NCI-H345 (cell line): ENCODE measurements around the gene MS4A6E.
"Not testable (repeated sequence)": the region's sequence is repeated elsewhere in the genome, so short reads cannot be mapped to it uniquely, and the experiment has no call there.

Experiments
- DNase-seq: peaks from one replicate; lab custom pipeline; 2025; lab: John Stamatoyannopoulos, UW

MS4A6E gene

GRCh38 chr11:60336767-60337391 is 9.8 kb downstream of the MS4A6E start:
- no peak for DNase-seq

- DNase-seq: no peak
Observed at GRCh38 chr11:60338053-60338452, 11.0 kb downstream of the MS4A6E start.

- DNase-seq: no peak
Observed at GRCh38 chr11:60339356-60339755, 12.3 kb downstream of the MS4A6E start.

GRCh38 chr11:60343094-60343704 is 16.1 kb downstream of the MS4A6E start:
- no peak for DNase-seq

GRCh38 chr11:60344146-60344545 is 17.1 kb downstream of the MS4A6E start:
- no peak for DNase-seq

- no peak for DNase-seq
Observed at GRCh38 chr11:60345489-60345888, 18.4 kb downstream of the MS4A6E start.

- DNase-seq: no peak
Observed at GRCh38 chr11:60347084-60347797, 20.2 kb downstream of the MS4A6E start.

GRCh38 chr11:60348116-60348515 is 21.1 kb downstream of the MS4A6E start:
- DNase-seq: no peak

- no peak for DNase-seq
Observed at GRCh38 chr11:60349990-60350389, 22.9 kb downstream of the MS4A6E start.

- DNase-seq: no peak
Observed at GRCh38 chr11:60357771-60358170, 30.7 kb downstream of the MS4A6E start.

GRCh38 chr11:60360621-60361020 is 33.6 kb downstream of the MS4A6E start:
- no peak for DNase-seq

GRCh38 chr11:60362241-60362640 is 35.2 kb downstream of the MS4A6E start:
- DNase-seq: no peak

GRCh38 chr11:60363542-60364470 is 36.8 kb downstream of the MS4A6E start:
- peak; percentile 57 for DNase-seq

GRCh38 chr11:60366262-60366904 is 39.3 kb downstream of the MS4A6E start:
- DNase-seq: not testable (repeated sequence)

- no peak for DNase-seq
Observed at GRCh38 chr11:60367009-60367408, 40.0 kb downstream of the MS4A6E start.

- DNase-seq: no peak
Observed at GRCh38 chr11:60367896-60368295, 40.8 kb downstream of the MS4A6E start.

GRCh38 chr11:60370252-60370810 is 43.3 kb downstream of the MS4A6E start:
- DNase-seq: no peak

GRCh38 chr11:60370811-60371298 is 43.8 kb downstream of the MS4A6E start:
- peak; percentile 56 for DNase-seq

GRCh38 chr11:60371386-60371785 is 44.3 kb downstream of the MS4A6E start:
- DNase-seq: no peak

- DNase-seq: no peak
Observed at GRCh38 chr11:60371854-60372253, 44.8 kb downstream of the MS4A6E start.

GRCh38 chr11:60372767-60373166 is 45.7 kb downstream of the MS4A6E start:
- no peak for DNase-seq
